Prostate gland (tissue), 2 donors: ENCODE data around the gene LPP.

ENCODE experiments used
- CTCF ChIP-seq, 4 experiments: fragments of 200-600 bp in 2 of 4; fragments of 450-650 bp in 2 of 4; sonication (generic) in 2 of 4; IDR thresholded peaks; 1 replicate in 3 of 4; 2 replicates in 1 of 4; pipeline ENCODE4 v1.5.1; 2016 to 2019; ENCODE audit warnings: antibody characterized with exemption in 4 of 4, mild to moderate bottlenecking in 2 of 4, moderate library complexity in 2 of 4
- POLR2A ChIP-seq: fragments of 450-650 bp; IDR thresholded peaks from one replicate; pipeline ENCODE4 v1.6.1; 2016; ENCODE audit warnings: antibody characterized with exemption, mild to moderate bottlenecking
- POLR2AphosphoS5 ChIP-seq: sonication (generic); formaldehyde crosslinking; IDR thresholded peaks from one replicate; pipeline ENCODE4 v1.6.1; 2017; ENCODE audit warnings: antibody characterized with exemption

DNA sequence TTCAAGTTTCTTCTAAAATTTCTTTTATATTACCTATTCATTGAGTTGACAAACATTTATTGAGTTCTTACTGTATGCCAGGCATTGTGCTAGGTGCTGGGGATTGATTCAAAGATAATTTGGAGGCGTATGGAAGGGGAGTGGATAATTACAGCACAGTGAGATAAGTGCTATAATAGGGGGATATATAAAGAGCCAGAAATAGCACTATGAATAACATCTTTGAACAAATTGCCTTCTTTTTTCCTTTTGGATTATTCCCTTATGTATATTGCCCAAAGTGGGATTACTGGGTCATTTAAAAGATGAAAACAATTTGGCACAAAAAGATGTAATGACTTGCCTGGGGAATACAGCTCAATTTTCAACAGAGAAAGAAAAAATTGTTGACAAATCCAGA, 64.6 kb downstream of the LPP start:
- TF ChIP-seq CTCF (IDR thresholded peaks at IDR 0.05) (no peak), POLR2A (no peak), POLR2AphosphoS5 (no peak)
